Transverse colon (tissue), 4 donors: ENCODE data around the gene OTUB1. TPM values are rescaled to one million over a fixed set of nuclear protein-coding genes. Genes with fewer than 3 reads are reported as not detected.

Experiments
- DNase-seq: peaks from one replicate; pipeline ENCODE4 v3.0.0-alpha.2; 2019
- H3K27ac ChIP-seq, 4 donors: fragments of 200-600 bp; sonication (generic); 2 replicates each; pipeline ENCODE4 v1.5.1; 2016 to 2018; ENCODE audit warnings: inconsistent platforms in 4 of 4
- H3K27me3 ChIP-seq: fragments of 200-600 bp; sonication (generic); 2 replicates; pipeline ENCODE4 v1.5.1; 2017; ENCODE audit warnings: inconsistent platforms
- H3K36me3 ChIP-seq, 4 donors: fragments of 200-600 bp; sonication (generic); 2 replicates each; pipeline ENCODE4 v1.5.1; 2017 to 2019; ENCODE audit warnings: inconsistent platforms in 4 of 4
- H3K4me1 ChIP-seq, 4 donors: fragments of 200-600 bp; sonication (generic); 2 replicates each; pipeline ENCODE4 v1.5.1; 2017 to 2020; ENCODE audit warnings: inconsistent platforms in 4 of 4
- H3K4me3 ChIP-seq, 4 donors: fragments of 200-600 bp; sonication (generic); 1 replicate in 1 of 4; 2 replicates in 3 of 4; pipeline versions ENCODE4 v1.5.1 to v1.6.1; 2017 to 2019; ENCODE audit warnings: inconsistent platforms in 4 of 4
- H3K9me3 ChIP-seq, 2 donors: fragments of 200-600 bp; sonication (generic); 2 replicates each; pipeline ENCODE4 v1.5.1; 2017 to 2019; ENCODE audit warnings: inconsistent platforms in 2 of 2
- CTCF ChIP-seq, 5 experiments: fragments of 200-600 bp in 3 of 5; fragments of 450-650 bp in 2 of 5; sonication (generic) in 3 of 5; IDR thresholded peaks; 1 replicate in 2 of 5; 2 replicates in 3 of 5; pipeline ENCODE4 v1.5.1; 2016 to 2017; ENCODE audit warnings: antibody characterized with exemption in 5 of 5, inconsistent platforms in 3 of 5, mild to moderate bottlenecking in 2 of 5, moderate library complexity in 1 of 5
- EP300 ChIP-seq: sonication (generic); formaldehyde crosslinking; IDR thresholded peaks from one replicate; pipeline ENCODE4 v1.6.1; 2017; ENCODE audit warnings: antibody characterized with exemption, low read depth
- POLR2A ChIP-seq: fragments of 450-650 bp; IDR thresholded peaks from one replicate; pipeline ENCODE4 v1.6.1; 2016; ENCODE audit warnings: antibody characterized with exemption, mild to moderate bottlenecking, moderate library complexity
- POLR2AphosphoS5 ChIP-seq, 3 donors: sonication (generic); formaldehyde crosslinking; IDR thresholded peaks; one replicate each; pipeline ENCODE4 v1.6.1; 2016; ENCODE audit warnings: antibody characterized with exemption in 3 of 3
- WGBS, 2 donors: methylation state at CpG; one replicate each; pipeline ENCODE4 v1.1.5; 2018; ENCODE audit warnings: low coverage in 1 of 2; 5-methylcytosine and 5-hydroxymethylcytosine counted together
- in situ Hi-C, 4 donors: fragments of 200-750 bp; cut with MboI; loops; one replicate each; pipeline versions ENCODE4 v1.15.0 to v1.15.1; 2017; ENCODE audit warnings: low sequenced_read_pairs in 3 of 4, low pct_ligation_motif_present in 1 of 4, low pct_unique_long_range_greater_than_20kb in 1 of 4
- intact Hi-C: fragments of 100-400 bp; cut with DNase I; formaldehyde crosslinking; loops from one replicate; pipeline ENCODE4 v1.15.1; 2023; ENCODE audit warnings: low total_unique reads
- total RNA-seq, 4 donors: library from RNA; depleted of rRNA; stranded (reverse); fragments of >200 nt; gene quantifications; one replicate each; pipeline ENCODE4 v1.1.0, GENCODE V29; 2016

OTUB1 gene
- total RNA-seq, 4 donors from 2014 or later: 52.7 to 114 (median 79.4) TPM

- H3K4me1 ChIP-seq: peaks cover 0 to 24% (median 18%) of the 10 kb centered on the region in 4 donors
- 20 to 75% methylated on average over 1 to 4 of the region's 4 CpGs for WGBS, 2 donors
- H3K4me3 ChIP-seq: no peak overlapping the region
- peaks cover 51% of the 10 kb centered on the region for H3K27me3 ChIP-seq
- no peak for DNase-seq
- in situ Hi-C loops: no loop called here
- H3K9me3 ChIP-seq: no peaks in the 10 kb centered on the region
- TF ChIP-seq CTCF (IDR thresholded peaks at IDR 0.05) (no peak), POLR2AphosphoS5 (IDR thresholded peaks at IDR 0.05) (no peak), POLR2A (no peak), EP300 (no peak)
- intact Hi-C loops: no loop called here
- no peak overlapping the region for H3K27ac ChIP-seq
- H3K36me3 ChIP-seq: no peaks in the 10 kb centered on the region
Observed at GRCh38 chr11:64032050-64032449, 45.8 kb downstream of the OTUB1 start.

- in situ Hi-C loops: no loop called here
- peaks cover 50% of the 10 kb centered on the region for H3K27me3 ChIP-seq
Observed at GRCh38 chr11:64034411-64034811, 48.2 kb downstream of the OTUB1 start.

GRCh38 chr11:64035081-64035524, 48.9 kb downstream of the OTUB1 start:
- in situ Hi-C loops: no loop called here
- intact Hi-C loops: loop anchor here (5.0 kb wide), 1 partner anchor 112 kb away; no protein-coding TSS in a partner anchor
- peak overlapping the region in 2 of 4 donors; percentile 18 to 35 for H3K4me3 ChIP-seq

More at GRCh38 chr11:64034411-64034811, 48.2 kb downstream of the OTUB1 start:
- Histone ChIP-seq H3K9me3 (no peaks in the 10 kb centered on the region), H3K4me1 (peaks cover 0 to 20% (median 14%) of the 10 kb centered on the region in 4 donors), H3K36me3 (no peaks in the 10 kb centered on the region), H3K27ac (no peak overlapping the region), H3K4me3 (no peak overlapping the region)
- no peak for TF ChIP-seq EP300
- TF ChIP-seq POLR2A: no peak
- TF ChIP-seq CTCF (IDR thresholded peaks at IDR 0.05): no peak
- no peak for TF ChIP-seq POLR2AphosphoS5 (IDR thresholded peaks at IDR 0.05)
- DNase-seq: no peak
- intact Hi-C loops: no loop called here
- WGBS, 2 donors: 40 to 80% methylated on average over 2 to 9 of the region's 9 CpGs

GRCh38 chr11:64035576-64035975, 49.3 kb downstream of the OTUB1 start, which contains the start of gene FLRT1:
Gene FLRT1, plus strand, starts transcription at chr11:64035931. Its CDS starts 80,337 bp downstream, at chr11:64116268.
- H3K9me3 ChIP-seq: no peaks in the 10 kb centered on the region
- peak within 1 kb of the TSS; percentile 12 to 42 (median 34) for H3K4me3 ChIP-seq
- intact Hi-C loops (loop anchor here (5.0 kb wide), 1 partner anchor 112 kb away; no protein-coding TSS in a partner anchor), in situ Hi-C loops (no loop called here)
- H3K4me1 ChIP-seq: peaks cover 0 to 20% (median 14%) of the 10 kb centered on the region in 4 donors
- peak within 1 kb of the TSS; percentile 11 to 72 (median 47) for H3K27ac ChIP-seq
- no CpG with 5 or more reads among the region's 64 CpGs for WGBS, 2 donors
- TF ChIP-seq CTCF (IDR thresholded peaks at IDR 0.05) (no peak), POLR2AphosphoS5 (IDR thresholded peaks at IDR 0.05) (no peak), POLR2A (no peak), EP300 (no peak)
- DNase-seq: no peak
- no peaks in the 10 kb centered on the region for H3K36me3 ChIP-seq
- H3K27me3 ChIP-seq: peaks cover 50% of the 10 kb centered on the region

More at GRCh38 chr11:64035081-64035524, 48.9 kb downstream of the OTUB1 start:
- peaks cover 0 to 20% (median 14%) of the 10 kb centered on the region in 4 donors for H3K4me1 ChIP-seq
- 10% methylated on average over 16 of the region's 17 CpGs; no CpG with 5 or more reads in 1 of the 2 donors for WGBS, 2 donors
- no peak for TF ChIP-seq POLR2A
- no peak for TF ChIP-seq CTCF (IDR thresholded peaks at IDR 0.05)
- no peak for TF ChIP-seq POLR2AphosphoS5 (IDR thresholded peaks at IDR 0.05)
- TF ChIP-seq EP300: no peak
- H3K27ac ChIP-seq: no peak overlapping the region
- H3K36me3 ChIP-seq: no peaks in the 10 kb centered on the region
- peaks cover 50% of the 10 kb centered on the region for H3K27me3 ChIP-seq
- no peaks in the 10 kb centered on the region for H3K9me3 ChIP-seq
- no peak for DNase-seq
